K562 (cell line): ENCODE measurements around the gene CMSS1. TPM values are rescaled to one million over a fixed set of nuclear protein-coding genes. Genes with fewer than 3 reads are reported as not detected.

Experiments
- AFF4 ChIP-seq: sonication (generic); formaldehyde crosslinking; IDR thresholded peaks from 2 replicates; pipeline ENCODE4 v1.8.0; 2023; ENCODE audit warnings: mild to moderate bottlenecking, missing genetic modification reagents
- ARID1B ChIP-seq: fragments of 450-650 bp; IDR thresholded peaks from 2 replicates; pipeline ENCODE4 v1.6.1; 2016; ENCODE audit warnings: antibody characterized with exemption, mild to moderate bottlenecking, inconsistent platforms
- CREB5 ChIP-seq: fragments of 250-450 bp; sonication (Bioruptor Pico); IDR thresholded peaks from 2 replicates; pipeline ENCODE4 v1.5.0; 2020; ENCODE audit warnings: mild to moderate bottlenecking
- MTA1 ChIP-seq: fragments of 450-650 bp; IDR thresholded peaks from 2 replicates; pipeline ENCODE4 v1.6.1; 2017; ENCODE audit warnings: borderline replicate concordance
- NCOA2 ChIP-seq, 2 experiments: fragments of 450-650 bp; IDR thresholded peaks; 2 replicates each; pipeline ENCODE4 v1.6.1; 2018; ENCODE audit warnings: mild to moderate bottlenecking in 2 of 2, moderate library complexity in 1 of 2; ENCODE audit not compliant: partially characterized antibody in 2 of 2
- NCOR1 ChIP-seq: fragments of 450-650 bp; IDR thresholded peaks from 2 replicates; pipeline ENCODE4 v1.6.1; 2016; ENCODE audit warnings: mild to moderate bottlenecking, moderate library complexity
- NR2C2 ChIP-seq, 2 experiments: fragments of 200-800 bp in 1 of 2; sonication (Bioruptor generic) in 1 of 2; sonication (generic) in 1 of 2; formaldehyde crosslinking in 1 of 2; IDR thresholded peaks; 2 replicates each; pipeline versions ENCODE4 v1.6.1 to v1.8.0; 2016 to 2022; ENCODE audit warnings: mild to moderate bottlenecking in 1 of 2, missing compliant biosample characterization in 1 of 2, missing genetic modification characterization in 1 of 2, missing genetic modification reagents in 1 of 2
- POLR2H ChIP-seq: IDR thresholded peaks from 2 replicates; pipeline ENCODE4 v1.6.1; 2016; ENCODE audit warnings: missing genetic modification characterization, low read depth, mild to moderate bottlenecking, control low read depth, missing compliant biosample characterization, moderate library complexity
- PRDM10 ChIP-seq: fragments of 450-650 bp; IDR thresholded peaks from 2 replicates; pipeline ENCODE4 v1.6.1; 2018; ENCODE audit not compliant: partially characterized antibody
- USF2 ChIP-seq: sonication (generic); formaldehyde crosslinking; IDR thresholded peaks from 2 replicates; pipeline ENCODE4 v1.5.0; 2020; ENCODE audit warnings: missing genetic modification reagents
- ZBTB5 ChIP-seq: fragments of 450-650 bp; IDR thresholded peaks from 2 replicates; pipeline ENCODE4 v1.6.1; 2017; ENCODE audit warnings: antibody characterized with exemption
- ZNF57 ChIP-seq: fragments of 450-650 bp; formaldehyde crosslinking; IDR thresholded peaks from 2 replicates; pipeline ENCODE4 v1.4.0; 2020; ENCODE audit warnings: mild to moderate bottlenecking, moderate library complexity
- polyA plus RNA-seq, 8 experiments: library from polyadenylated mRNA; depleted of rRNA in 4 of 8; stranded (reverse) in 5 of 8; unstranded in 3 of 8; fragments of >200 nt; fragmentation: Nextera tagmentation in 2 of 8; fragmentation: Illumina TruSeq in 1 of 8; extraction: Ambion mirVana in 2 of 8; extraction: Trizol in 1 of 8; gene quantifications; 2 replicates each; pipeline versions ENCODE4 v1.2.1 to v1.2.3, GENCODE V29; 2011 to 2014; ENCODE audit warnings: inconsistent platforms in 1 of 8, missing spikeins in 1 of 8
- total RNA-seq, 7 experiments: library from RNA; depleted of rRNA in 6 of 7; stranded (reverse); fragments of >200 nt in 6 of 7; fragmentation: Illumina TruSeq in 2 of 7; extraction: Trizol in 2 of 7; gene quantifications; 2 replicates each; pipeline versions ENCODE4 v1.2.1 to v1.2.3, GENCODE V29; 2011 to 2021; ENCODE audit warnings: low replicate concordance in 1 of 7

CMSS1 gene
- total and polyA plus RNA-seq, 9 of the 15 experiments (the other 6 are each of a cell fraction or from before 2014, with no cell fraction given): 46.9 to 109 (median 72.3) TPM

- no peak; the same call in 1 of the 2 replicates for TF ChIP-seq AFF4 (CRISPR knock-in tag)
- TF ChIP-seq ZBTB5: peak; percentile 84; the same call in 1 of the 2 replicates
- TF ChIP-seq NCOA2 (IDR thresholded peaks at IDR 0.05; ENCODE audit: partially characterized antibody in 2 of 2): no peak
- TF ChIP-seq ARID1B: 0 out of 2 replicates have a peak, but pooled peaks have one; percentile 44
- TF ChIP-seq USF2 (CRISPR knock-in tag): no peak
- peak; percentile 49; the same call in 1 of the 2 replicates for TF ChIP-seq POLR2H (tag)
- TF ChIP-seq MTA1: peak; percentile 95
- peak; percentile 39 for TF ChIP-seq NCOR1
- no peak for TF ChIP-seq PRDM10
- TF ChIP-seq ZNF57 (CRISPR knock-in tag): no peak
- TF ChIP-seq NR2C2 (CRISPR knock-in tag; IDR thresholded peaks at IDR 0.05): no peak
- TF ChIP-seq NR2C2 (tag; IDR thresholded peaks at IDR 0.05): peak; percentile 64
- TF ChIP-seq CREB5 (CRISPR knock-in tag): no peak
Observed at GRCh38 chr3:99817437-99818240, at the start of gene CMSS1 (continued).
